Activated gamma-delta T cell treated with Interleukin-2 at 50 U/mL for 16 hours (primary cell): ENCODE results near the gene ARL4A.
"Not testable (repeated sequence)": the region's sequence is repeated elsewhere in the genome, so short reads cannot be mapped to it uniquely, and the experiment has no call there.

Source experiments
- DNase-seq: peaks from one replicate; pipeline ENCODE4 v3.0.0-alpha.2; 2020

ARL4A gene

DNA sequence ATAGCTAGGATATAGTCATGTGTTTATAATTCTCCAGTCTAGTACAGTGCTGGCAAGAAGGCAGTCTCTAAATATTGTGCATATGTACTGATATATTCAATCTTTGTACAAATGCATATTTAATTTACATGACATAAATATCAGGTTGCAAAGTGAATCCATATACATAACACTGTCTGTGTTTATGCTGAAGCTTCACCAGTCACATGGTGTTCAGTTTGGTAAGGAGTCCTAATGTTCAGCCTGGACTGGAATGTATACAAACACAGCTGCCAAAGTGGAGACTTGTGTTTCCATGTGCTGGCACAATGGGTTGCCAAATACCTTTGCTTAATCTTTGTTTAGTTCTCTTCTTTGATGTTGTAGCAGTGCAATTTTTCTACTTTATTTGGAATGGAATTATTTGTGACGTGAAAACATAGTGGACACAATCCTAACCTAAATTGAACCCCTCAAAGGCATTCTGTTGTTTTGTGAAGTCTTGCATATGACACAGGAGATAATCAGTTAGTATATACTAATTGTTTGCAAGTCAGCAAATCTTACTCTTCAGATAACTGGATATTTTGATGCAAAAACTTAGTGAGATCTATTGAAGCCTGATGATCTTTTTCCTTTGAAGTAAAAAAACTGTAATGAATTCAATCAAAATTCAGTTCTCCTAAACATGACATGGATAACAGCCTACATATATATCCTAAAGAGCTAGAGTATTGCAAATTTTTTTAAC lies 17.3 kb upstream of the ARL4A start:
- no peak for DNase-seq

DNA sequence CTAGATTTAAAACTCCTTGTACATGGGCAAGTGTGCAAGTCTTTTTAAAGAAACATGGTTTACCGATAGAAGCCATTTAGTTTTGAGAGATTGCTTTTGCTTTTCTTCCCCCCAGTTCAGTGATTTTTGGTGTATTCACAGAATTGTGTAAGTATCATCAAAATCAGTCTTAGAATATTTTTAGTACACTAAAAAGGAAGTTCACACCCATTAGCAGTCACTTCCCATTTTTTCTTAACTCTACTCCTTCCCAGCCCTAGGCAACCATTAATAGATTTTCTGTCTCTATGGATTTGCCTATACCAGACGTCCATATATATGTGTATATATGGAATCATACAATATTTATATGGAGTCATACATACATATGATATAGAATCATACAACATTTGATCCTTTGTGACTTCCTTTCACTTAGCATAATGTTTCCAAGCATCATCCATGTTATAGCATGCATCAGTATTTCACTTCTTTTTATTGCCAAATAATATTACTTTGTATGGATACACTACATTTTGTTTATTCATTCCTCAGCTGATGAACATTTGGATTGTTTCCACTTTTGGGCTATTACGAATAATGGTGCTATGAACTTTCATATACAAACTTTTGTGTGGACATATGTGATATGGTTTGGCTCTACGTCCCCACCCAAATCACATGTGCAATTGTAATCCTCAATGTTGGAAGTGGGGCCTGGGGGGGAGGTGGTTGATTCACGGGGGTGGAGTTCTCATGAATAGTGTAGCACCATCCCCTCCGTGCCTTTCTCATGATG lies 16.5 kb upstream of the ARL4A start:
- no peak for DNase-seq

DNA sequence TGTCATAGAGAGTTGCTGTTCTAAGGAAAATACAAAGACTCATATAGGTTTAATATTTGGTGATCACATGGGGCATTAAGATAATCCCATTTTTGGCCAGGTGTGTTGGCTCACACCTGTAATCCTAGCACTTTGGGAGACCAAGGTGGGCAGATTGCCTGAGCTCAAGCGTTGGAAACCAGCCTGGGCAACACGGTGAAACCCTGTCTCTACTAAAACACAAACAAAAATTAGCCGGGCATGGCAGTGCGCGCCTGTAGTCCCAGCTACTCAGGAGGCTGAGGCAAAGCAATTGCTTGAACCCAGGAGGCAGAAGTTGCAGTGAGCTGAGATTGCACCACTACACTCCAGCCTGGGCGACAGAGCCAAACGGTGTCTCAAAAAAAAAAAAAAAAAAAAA lies 14.0 kb upstream of the ARL4A start:
- not testable (repeated sequence) for DNase-seq

DNA sequence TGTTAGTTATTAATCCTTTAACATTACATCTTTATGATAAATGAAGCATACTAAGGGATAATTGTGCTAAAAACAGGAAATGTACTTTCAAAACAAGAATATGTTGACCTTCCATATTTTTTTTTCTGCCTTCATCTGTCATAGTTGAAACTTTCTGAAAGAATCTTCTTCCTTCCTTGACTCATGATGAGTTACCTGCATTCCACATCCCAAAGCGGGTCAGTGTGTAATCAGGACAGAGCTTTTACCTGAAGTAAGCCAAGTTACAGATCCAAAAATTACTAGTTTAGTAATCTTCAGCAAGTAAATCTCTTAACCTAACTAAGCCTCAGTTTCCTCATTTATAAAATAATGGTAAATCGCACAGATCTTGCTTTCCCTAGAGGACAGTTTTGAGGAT lies 13.4 kb upstream of the ARL4A start:
- no peak for DNase-seq

DNA sequence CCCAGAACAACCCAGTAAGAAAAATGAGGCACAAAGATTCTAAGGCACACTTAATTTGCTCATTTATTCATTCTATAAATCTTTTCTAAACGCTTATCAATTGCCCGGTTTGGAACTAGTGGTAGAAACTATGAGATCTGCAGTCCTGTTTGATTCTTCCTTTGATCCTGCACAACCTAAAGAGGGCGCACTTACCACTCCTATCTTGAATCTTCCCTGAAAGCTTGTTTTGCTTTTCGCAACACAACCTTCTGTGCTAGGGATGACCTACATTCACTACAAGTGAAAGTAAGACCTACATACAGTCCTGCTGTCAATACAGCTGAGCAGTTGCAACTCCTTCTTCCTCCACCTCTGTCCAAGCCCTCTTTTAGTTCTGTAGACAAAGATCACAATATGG lies 12.6 kb upstream of the ARL4A start:
- DNase-seq: peak; percentile 33

DNA sequence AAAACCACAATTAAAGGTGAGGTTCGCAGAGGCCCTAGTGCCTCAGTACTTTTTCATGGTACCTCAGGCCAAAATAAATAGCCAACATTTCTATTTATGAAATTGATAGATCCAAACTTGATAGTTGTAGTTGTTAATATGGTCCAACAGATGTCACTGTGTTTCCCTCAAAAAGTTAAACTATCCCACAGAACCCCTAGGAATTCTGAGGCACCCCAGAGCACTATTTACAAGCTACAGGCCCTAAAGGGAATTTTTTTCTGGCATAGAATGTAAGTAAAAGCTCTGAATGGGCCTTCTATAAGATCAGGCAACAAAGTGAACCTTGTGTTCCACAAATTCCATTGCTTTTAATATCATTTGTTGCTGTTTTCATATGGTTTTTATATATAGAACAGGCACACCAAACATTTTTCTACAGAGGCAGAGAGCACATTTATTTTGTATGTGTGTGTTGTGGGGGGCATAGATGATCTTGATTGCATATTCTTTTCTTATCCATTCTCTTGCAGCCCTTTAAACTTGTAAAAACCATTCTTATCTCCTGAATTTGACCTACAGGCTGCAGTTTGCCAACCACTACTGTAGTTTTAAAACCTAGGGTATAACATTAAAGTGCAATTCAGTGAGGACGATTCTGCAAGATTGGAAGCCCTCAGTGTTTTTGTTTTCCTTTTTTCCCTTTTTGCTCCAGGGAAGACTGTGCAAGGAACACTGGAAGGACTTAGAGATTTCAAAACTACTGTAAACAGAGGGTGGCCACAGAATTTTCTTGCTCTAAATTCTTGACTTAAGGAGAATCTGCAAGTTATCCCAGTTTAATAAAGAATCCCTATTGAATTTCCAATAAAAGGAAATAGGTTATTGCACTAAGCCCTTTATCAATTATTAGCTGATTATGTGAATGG lies 3.5 kb upstream of the ARL4A start:
- no peak for DNase-seq

DNA sequence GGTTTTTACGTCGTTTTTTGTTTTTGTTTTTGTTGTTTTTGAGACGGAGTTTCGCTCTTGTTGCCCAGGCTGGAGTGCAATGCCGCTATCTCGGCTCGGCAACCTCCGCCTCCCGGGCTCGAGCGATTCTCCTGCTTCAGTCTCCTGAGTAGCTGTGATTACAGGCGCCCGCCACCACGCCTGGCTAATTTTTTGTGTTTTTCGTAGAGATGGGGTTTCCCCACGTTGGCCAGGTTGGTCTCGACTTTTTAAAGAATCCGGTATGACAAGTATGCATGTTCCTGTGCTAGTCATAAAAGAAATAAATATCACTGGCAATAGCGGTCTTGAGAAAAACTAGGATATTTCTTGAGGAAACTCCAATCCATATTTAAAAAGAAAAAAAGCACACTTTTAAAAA lies 2.7 kb upstream of the ARL4A start:
- DNase-seq: no peak

DNA sequence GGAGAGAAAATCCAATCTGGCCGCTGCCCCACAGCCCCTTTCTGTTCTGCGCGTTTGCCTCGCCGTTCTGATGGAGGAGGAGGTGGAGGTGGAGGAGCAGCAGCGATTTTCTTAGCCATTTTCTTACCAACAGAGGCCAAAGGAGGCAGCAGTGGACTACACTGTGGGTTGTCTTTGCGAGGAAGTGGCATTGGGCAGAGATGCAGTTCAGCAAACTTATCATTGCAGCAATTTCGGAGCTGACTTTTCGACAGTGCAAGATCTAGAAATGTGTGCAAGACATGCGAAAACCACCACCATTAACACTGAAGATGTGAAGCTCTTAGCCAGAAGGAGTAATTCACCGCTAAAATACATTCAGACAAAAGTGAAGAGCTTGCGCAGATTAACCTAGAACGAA lies 1.9 kb upstream of the ARL4A start:
- peak; percentile 12 for DNase-seq

DNA sequence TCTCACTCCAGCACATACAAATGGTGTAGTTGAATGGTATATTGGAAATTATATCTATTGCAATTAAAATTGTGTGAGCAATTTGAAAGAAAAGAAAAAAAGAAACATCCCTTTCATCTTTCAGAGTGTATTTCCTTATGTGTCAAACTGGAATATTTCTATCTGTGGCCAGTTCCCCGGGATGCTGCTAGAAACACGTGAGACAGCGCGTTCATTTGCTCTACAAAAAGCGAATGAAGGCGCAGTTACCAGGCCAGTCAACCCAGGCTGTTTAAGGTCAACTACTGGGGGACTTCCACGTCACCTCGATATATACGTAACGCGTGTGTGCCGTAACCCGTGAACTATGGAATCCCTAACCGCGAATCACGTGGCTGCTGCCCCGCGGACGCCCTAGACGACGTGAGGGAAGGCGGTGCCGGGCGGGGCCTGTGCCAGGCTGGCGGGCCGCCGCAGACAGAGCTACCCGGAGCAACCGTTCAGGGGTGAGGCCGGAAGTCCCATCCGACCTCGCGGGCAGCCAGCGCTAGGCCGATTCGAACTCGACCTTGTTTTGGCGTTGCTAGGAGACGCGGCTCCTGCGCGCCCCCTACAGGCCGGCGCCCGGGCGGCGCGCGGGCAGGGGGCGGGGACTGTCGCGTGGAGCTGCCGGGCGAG lies 1.1 kb upstream of the ARL4A start:
- peak; percentile 91 for DNase-seq

DNA sequence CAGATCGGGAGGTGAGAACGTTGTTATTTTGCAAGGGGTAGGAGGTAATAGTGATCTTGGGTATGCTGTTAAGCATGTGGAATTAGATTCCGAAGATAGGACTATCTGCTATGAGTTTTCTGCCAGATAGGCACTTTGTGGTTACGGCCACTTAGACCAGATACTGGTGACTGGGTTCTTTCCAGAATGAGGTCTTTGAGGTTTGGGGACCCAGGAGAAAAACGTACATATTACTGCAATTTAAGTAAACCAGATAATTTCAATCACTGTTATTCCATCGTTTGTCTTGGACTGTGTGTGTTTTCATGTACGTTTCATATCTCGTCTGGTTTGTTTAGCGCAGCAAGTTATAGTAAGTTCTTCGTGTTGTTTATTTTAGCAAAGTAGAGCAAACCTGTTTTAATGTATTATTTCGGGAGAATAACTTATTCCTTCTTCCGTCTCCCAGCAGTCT lies 312 bp downstream of the ARL4A start:
- no peak for DNase-seq

DNA sequence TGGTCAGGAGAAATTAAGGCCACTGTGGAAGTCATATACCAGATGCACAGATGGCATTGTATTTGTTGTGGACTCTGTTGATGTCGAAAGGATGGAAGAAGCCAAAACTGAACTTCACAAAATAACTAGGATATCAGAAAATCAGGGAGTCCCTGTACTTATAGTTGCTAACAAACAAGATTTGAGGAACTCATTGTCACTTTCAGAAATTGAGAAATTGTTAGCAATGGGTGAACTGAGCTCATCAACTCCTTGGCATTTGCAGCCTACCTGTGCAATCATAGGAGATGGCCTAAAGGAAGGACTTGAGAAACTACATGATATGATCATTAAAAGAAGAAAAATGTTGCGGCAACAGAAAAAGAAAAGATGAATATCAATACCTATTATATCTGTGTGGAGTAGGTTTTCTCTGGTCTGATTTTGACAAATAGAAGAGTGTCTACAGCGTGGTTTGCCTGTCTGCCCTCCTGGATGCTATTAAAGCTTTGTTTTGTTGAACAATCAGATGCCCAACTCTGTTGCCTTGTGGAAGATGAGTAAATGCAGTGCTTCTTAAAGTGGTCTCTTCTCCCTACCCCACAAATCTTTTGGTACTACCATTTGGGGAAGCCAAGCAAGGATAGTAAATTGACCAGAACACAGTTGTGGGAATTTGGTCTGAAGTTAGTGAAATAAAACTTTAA lies 1.2 kb downstream of the ARL4A start:
- DNase-seq: not testable (repeated sequence)

DNA sequence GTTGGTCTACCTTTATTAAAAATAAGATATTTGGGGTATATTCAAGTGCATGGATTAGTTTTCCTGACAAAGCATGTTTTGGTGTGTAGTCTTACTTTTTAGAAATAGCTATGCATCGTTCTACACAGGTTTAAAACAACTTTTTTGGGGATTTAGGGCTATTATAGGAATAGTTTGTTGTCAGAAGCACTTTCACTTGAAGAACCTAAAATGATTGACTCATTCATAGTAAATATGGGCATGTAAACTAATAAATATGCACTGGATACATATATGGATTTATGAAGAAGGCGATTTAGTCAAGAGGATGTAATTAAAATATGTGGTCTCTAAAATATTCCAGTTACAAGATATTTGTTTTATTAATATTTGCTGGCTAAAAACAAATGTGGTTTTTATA lies 2.0 kb downstream of the ARL4A start:
- no peak for DNase-seq

DNA sequence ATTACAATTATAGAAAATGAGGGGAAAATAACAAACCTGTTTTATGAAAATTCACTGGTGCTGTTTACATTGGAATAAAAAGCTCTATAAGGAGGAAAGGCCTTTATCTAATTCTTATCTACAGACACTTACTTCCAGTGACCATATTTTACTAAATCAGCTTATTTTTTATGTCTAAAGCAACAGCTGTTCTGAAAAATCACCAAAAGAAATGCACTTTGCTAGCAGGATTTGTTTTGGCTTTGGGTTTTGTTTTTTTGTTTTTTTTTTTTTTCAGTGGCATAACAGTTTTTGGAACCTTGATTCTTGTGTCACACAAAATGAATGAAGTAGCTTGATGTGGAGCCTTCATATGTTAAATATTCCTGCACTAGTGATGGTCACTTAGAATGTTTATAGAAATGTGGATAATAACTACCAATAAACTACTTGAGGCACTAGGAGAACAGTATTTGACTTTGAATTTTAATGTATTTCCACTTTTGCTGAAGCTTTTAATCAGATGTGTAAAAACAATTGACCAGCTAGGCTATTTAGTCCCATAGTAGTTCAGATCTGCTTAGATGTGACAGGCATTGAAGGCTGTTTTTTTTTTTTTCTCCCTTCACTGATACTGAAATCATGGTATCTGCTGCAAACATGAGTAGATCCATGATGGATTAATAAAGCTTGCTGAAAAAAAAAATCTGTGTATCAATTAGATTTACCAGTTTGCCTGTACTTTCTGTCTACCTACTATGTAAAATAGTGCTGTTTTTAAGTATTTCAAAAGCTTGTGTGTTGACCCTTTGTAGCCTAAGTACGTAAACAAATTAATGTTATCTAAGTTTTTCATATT lies 2.8 kb downstream of the ARL4A start:
- no peak for DNase-seq

DNA sequence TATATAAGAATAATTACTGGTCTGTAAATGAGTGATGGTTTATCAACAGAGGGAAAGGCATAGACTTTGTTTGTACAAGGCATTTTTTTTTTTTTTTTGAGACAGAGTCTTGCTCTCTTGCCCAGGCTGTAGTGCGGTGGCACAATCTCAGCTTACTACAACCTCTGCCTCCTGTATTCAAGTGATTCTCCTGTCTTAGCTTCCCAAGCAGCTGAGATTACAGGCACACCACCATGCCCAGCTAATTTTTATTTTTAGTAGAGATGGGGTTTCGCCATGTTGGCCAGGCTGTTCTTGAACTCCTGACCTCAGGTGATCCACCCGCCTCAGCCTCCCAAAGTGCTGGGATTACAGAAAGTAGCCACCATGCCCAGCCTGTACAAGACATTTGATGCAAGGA lies 4.0 kb downstream of the ARL4A start:
- not testable (repeated sequence) for DNase-seq

DNA sequence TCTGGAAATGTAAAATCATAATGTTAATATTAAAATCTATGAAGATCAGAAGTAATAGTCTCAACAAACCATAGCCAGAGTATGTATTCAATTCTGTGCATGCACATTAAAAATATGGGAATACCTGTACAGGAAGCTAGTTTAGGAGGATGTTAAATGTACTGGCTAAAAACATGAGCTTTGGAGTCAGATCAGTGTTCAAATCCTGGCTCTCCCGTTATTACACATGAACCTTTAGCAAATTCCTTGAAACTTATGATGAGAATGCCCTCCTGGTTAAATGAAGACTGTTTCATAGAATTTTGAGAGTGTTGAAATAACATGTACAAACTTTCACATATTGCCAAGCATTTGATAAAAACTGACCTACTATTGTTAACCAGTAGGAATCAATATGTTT lies 4.6 kb downstream of the ARL4A start:
- no peak for DNase-seq

DNA sequence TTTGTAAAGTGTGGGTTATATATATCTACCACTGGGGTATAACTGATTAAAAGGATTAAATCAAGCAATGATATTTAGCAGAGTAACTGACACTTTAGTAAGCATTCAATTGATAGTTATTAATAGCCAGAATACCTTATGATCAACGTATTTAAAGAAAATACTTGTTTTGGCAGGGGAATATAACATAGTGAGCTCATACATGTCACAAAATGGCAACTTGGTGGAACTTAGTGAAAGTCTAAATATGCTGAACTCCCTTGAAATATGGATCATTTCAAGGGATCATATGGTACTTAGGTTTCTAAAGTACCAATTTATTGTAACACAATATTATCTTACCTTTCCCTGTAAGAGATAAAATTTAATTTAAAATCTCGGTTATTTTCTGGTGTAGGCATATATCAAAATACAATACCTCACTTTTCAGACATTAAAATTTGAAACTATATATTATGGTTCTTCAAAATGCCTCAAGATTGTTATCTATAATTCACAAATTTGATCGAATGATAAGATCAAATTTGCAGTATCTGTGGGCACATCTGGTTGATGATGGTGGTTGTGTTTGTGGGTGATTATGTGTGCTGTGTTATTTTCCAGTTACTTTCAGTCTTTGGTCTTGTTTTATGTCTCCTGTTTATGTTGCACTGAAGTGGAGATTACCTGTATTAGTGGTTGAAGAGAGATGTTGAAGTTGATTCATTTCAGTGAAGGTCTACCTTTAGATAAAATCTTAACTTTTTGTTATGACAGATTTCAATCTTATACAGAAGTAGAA lies 5.2 kb downstream of the ARL4A start:
- no peak for DNase-seq

DNA sequence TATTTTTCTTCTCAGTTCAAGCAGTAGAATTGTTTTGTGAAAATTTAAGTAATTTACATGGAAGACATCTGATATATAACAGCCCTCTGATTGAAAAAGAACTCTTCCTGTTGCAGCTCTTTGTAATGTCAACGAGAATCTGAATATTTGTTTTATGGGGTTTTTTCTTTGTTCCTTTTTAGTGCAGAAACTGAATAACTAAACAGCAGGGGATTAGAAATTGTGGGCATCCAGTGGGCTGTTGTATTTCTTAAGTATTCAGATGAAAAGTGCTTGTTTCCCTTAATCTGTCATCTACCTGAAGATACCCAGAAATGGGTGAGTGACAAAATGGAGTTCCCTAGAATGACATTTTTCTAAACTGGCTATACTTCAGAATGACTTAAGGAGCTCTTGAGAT lies 7.4 kb downstream of the ARL4A start:
- no peak for DNase-seq

DNA sequence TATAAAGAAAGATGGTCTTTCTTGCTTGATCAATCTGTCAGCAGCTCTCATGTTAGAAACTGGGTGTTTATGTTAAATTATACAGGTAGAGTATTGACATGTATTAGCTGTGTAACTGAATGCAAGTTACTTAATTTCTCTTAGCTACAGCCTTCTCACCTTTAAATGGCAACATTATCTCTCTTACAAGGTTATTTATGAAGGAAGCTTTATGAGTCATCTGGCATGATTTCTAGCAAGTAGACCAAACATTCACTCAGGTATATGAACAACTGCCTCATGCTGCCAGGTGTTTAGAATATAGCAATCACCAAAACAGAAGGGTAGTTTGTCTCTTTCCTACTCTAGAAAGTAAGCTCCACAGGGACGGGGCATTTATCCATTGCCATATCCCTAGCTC lies 8.5 kb downstream of the ARL4A start:
- no peak for DNase-seq

DNA sequence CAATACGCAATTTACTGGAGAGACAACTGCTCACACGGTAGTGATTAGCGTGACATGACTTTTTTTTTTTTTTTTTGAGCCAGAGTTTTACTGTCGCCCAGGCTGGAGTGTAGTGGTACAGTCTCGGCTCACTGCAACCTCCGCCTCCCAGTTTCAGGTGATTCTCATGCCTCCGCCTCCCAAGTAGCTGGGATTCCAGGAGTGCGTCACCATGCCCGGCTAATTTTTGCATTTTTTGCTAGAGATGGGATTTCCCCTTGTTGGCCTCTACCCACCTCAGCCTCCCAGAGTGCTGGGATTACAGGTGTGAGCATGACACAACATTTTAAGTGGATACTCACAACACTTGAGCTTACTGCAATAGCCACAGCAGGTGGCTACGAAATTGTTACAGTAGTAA lies 11.9 kb downstream of the ARL4A start:
- DNase-seq: no peak

DNA sequence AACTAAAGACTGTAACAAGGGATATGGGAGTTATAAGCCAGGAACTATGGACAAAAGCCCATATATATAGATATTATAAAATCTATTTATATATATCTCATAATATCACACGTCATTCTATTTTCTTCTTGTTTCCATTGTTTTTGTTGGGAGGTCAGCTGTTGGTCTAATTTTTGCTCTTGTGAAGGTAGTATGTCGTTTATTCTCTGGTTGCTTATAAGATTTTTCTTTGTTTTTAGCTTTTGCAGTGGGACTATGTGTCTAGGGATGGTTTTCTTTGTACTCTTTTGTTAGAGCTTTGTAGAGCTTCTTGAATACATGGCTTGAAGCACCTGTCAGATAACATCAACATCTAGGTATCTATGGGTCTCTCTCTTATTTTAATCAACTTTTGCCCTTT lies 14.0 kb downstream of the ARL4A start:
- DNase-seq: no peak

DNA sequence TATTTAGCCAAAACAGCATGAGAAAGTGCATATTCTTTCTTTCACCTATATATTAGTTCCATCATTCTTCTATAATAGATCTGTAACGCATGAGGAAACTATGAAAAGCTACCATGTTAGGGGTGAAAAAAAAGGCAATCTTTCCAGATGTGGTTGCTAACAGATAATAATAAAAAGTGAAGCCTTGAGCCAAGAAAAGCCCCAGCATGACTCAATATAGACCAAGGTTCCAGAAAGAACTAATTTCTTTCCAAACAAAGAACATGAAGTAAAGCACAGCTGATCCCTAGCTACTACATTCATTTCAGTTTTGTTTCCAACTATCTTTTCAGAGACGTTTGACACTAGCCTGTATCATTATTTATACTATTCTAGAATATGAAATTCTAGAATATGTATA lies 16.4 kb downstream of the ARL4A start:
- no peak for DNase-seq
